Right lobe of liver (tissue), 6 donors: ENCODE measurements around the gene C20orf204. TPM values are rescaled to one million over a fixed set of nuclear protein-coding genes. Genes with fewer than 3 reads are reported as not detected.

Experiments used
- ATAC-seq, 4 donors: fragments of 200-7000 bp; cut with Tn5 transposase; one replicate each; pipeline ENCODE4 v1.9.1; 2020; ENCODE audit warnings: mild to moderate bottlenecking in 4 of 4, moderate library complexity in 4 of 4
- DNase-seq, 3 donors: peaks; one replicate each; pipeline ENCODE4 v3.0.0-alpha.2; 2020
- H3K27ac ChIP-seq, 3 donors: fragments of 200-600 bp; one replicate each; pipeline ENCODE4 v1.8.0; 2022
- H3K27me3 ChIP-seq, 2 donors: fragments of 200-600 bp; one replicate each; pipeline ENCODE4 v1.8.0; 2022
- H3K36me3 ChIP-seq, 4 donors: fragments of 200-600 bp; sonication (generic) in 1 of 4; one replicate each; pipeline versions ENCODE4 v1.5.1 to v1.8.0; 2017 to 2022; ENCODE audit warnings: control low read depth in 1 of 4
- H3K4me1 ChIP-seq, 4 donors: fragments of 200-600 bp; sonication (generic) in 1 of 4; one replicate each; pipeline versions ENCODE4 v1.5.1 to v1.8.0; 2017 to 2022; ENCODE audit warnings: control low read depth in 1 of 4
- H3K4me3 ChIP-seq, 3 donors: fragments of 200-600 bp; one replicate each; pipeline ENCODE4 v1.8.0; 2022
- H3K9me3 ChIP-seq, 4 donors: fragments of 200-600 bp; sonication (generic) in 1 of 4; one replicate each; pipeline versions ENCODE4 v1.5.1 to v1.8.0; 2017 to 2022; ENCODE audit warnings: control low read depth in 1 of 4
- CTCF ChIP-seq, 4 donors: fragments of 200-600 bp in 3 of 4; fragments of 450-650 bp in 1 of 4; IDR thresholded peaks; one replicate each; pipeline versions ENCODE4 v1.5.1 to v1.8.0; 2016 to 2022; ENCODE audit warnings: antibody characterized with exemption in 4 of 4, mild to moderate bottlenecking in 2 of 4
- POLR2A ChIP-seq: fragments of 450-650 bp; IDR thresholded peaks from one replicate; pipeline ENCODE4 v1.6.1; 2017; ENCODE audit warnings: antibody characterized with exemption, mild to moderate bottlenecking
- WGBS: methylation state at CpG from one replicate; pipeline ENCODE4 v1.1.6; 2018; ENCODE audit warnings: low coverage, low lambda C conversion rate; ENCODE audit not compliant: insufficient coverage; ENCODE audit errors: missing lambda C conversion rate; 5-methylcytosine and 5-hydroxymethylcytosine counted together
- intact Hi-C, 2 donors: fragments of 100-400 bp; cut with DNase I; formaldehyde crosslinking; loops; one replicate each; pipeline versions ENCODE4 v1.11.2 to v1.14.1; 2022
- total RNA-seq, 6 experiments: library from RNA; depleted of rRNA in 2 of 6; stranded (reverse); fragments of >200 nt in 2 of 6; fragmentation: NEBNext Ultra II Directional in 3 of 6; extraction: Animal tissue kit (Norgen Biotek cat#: 25700) in 3 of 6; gene quantifications; one replicate each; pipeline versions ENCODE4 v1.1.0 to v1.2.4, GENCODE V29; 2016 to 2023
- donor health status: DM: no; HTN: yes; CAD: no.
- donor health status: DM: no; HTN: no; CAD: no.
- donor health status: DM: no; HTN: no; CAD: no.
- donor health status: DM: no; HTN: yes; CAD: no.
- donor health status: DM: no; HTN: yes; CAD: no.

Gene C20orf204
- total RNA-seq, 6 experiments from 2014 or later, result 0.29 to 1.1 (median 0.44) TPM; not detected in 1

GRCh38 chr20:64022671-64023360, 13.2 kb upstream of the C20orf204 start:
- H3K36me3 ChIP-seq, result peaks cover 0 to 67% (median 25%) of the 10 kb centered on the region in 4 donors
- no peaks in the 10 kb centered on the region for H3K9me3 ChIP-seq
- no peaks in the 10 kb centered on the region for H3K27me3 ChIP-seq
- H3K4me3 ChIP-seq, result no peak overlapping the region
- TF ChIP-seq CTCF (IDR thresholded peaks at IDR 0.05), result no peak
- no peak for TF ChIP-seq POLR2A
- DNase-seq, result no peak
- 91% methylated on average over 1 of the region's 17 CpGs for WGBS
- H3K27ac ChIP-seq, result no peak overlapping the region
- peaks cover 0 to 28% (median 13%) of the 10 kb centered on the region in 4 donors for H3K4me1 ChIP-seq
- no peak for ATAC-seq
- intact Hi-C loops, result no loop called here

GRCh38 chr20:64023361-64024140, 12.4 kb upstream of the C20orf204 start:
- intact Hi-C loops, result no loop called here
- TF ChIP-seq CTCF (IDR thresholded peaks at IDR 0.05) (no peak), POLR2A (no peak)
- 61% methylated on average over 10 of the region's 15 CpGs for WGBS
- H3K27me3 ChIP-seq, result no peaks in the 10 kb centered on the region
- DNase-seq, result peak in 1 of 3 donors; percentile 61
- no peak overlapping the region for H3K4me3 ChIP-seq
- no peaks in the 10 kb centered on the region for H3K9me3 ChIP-seq
- ATAC-seq, result peak; percentile 3 to 47 (median 24)
- peak overlapping the region in 1 of 3 donors; percentile 59 for H3K27ac ChIP-seq
- peaks cover 0 to 67% (median 26%) of the 10 kb centered on the region in 4 donors for H3K36me3 ChIP-seq
- H3K4me1 ChIP-seq, result peaks cover 0 to 28% (median 13%) of the 10 kb centered on the region in 4 donors

- peak; percentile 69 to 86 (median 76) for DNase-seq
- 54% methylated on average over 12 of the region's 17 CpGs for WGBS
- ATAC-seq, result peak; percentile 78 to 83 (median 82)
- no peak for TF ChIP-seq POLR2A
- no peak for TF ChIP-seq CTCF (IDR thresholded peaks at IDR 0.05)
- intact Hi-C loops, result no loop called here
- no peaks in the 10 kb centered on the region for H3K9me3 ChIP-seq
- no peaks in the 10 kb centered on the region for H3K27me3 ChIP-seq
- peaks cover 0 to 67% (median 29%) of the 10 kb centered on the region in 4 donors for H3K36me3 ChIP-seq
- peak overlapping the region in 2 of 3 donors; percentile 47 to 59 for H3K27ac ChIP-seq
- peaks cover 0 to 28% (median 13%) of the 10 kb centered on the region in 4 donors for H3K4me1 ChIP-seq
- H3K4me3 ChIP-seq, result no peak overlapping the region
Observed at GRCh38 chr20:64024141-64024990, 11.6 kb upstream of the C20orf204 start.

GRCh38 chr20:64025101-64025825, 10.7 kb upstream of the C20orf204 start:
- peak overlapping the region in 1 of 3 donors; percentile 59 for H3K27ac ChIP-seq
- DNase-seq (peak; percentile 82 to 91 (median 86)), ATAC-seq (peak; percentile 71 to 86 (median 84))
- peaks cover 0 to 28% (median 13%) of the 10 kb centered on the region in 4 donors for H3K4me1 ChIP-seq
- H3K4me3 ChIP-seq, result no peak overlapping the region
- no peak for TF ChIP-seq CTCF (IDR thresholded peaks at IDR 0.05)
- peak; percentile 36 for TF ChIP-seq POLR2A
- H3K9me3 ChIP-seq, result no peaks in the 10 kb centered on the region
- 57% methylated on average over 9 of the region's 18 CpGs for WGBS
- intact Hi-C loops, result no loop called here
- no peaks in the 10 kb centered on the region for H3K27me3 ChIP-seq
- peaks cover 0 to 66% (median 33%) of the 10 kb centered on the region in 4 donors for H3K36me3 ChIP-seq
